Measurements from ENCODE around the gene TEKT5. TPM values are rescaled to one million over a fixed set of nuclear protein-coding genes. Genes with fewer than 3 reads are reported as not detected.

The TEKT5 gene
- total RNA-seq, 4 donors from 2014 or later, result 0.51 to 0.94 TPM; not detected in 2

- TF ChIP-seq CTCF (IDR thresholded peaks at IDR 0.05; ENCODE audit: low read depth), result no peak
Measured at GRCh38 chr16:10684511-10685151, 10.1 kb downstream of the TEKT5 start.

- TF ChIP-seq CTCF (IDR thresholded peaks at IDR 0.05; ENCODE audit: low read depth), result no peak
Measured at GRCh38 chr16:10683170-10683569, 11.6 kb downstream of the TEKT5 start.

DNA sequence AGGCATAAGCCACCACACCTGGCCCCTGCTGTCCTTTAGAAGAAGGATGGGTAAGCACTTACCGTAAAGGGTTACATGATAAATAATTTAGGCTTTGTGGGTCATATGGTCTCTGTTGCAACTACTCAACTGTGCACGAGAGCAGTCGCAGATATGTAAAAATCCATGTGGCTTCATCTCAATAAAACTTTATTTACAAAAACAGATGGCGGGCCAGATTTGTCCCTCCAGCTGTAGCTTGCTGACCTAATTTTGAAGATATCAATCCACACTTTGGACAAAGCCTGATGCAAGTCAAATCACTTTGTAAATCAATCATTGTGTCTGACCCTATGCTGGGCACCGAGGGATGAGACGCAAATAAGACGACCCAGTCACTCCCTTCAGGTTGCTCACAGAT is 12.1 kb downstream of the TEKT5 start:
- no peak for TF ChIP-seq CTCF (IDR thresholded peaks at IDR 0.05; ENCODE audit: low read depth)

DNA sequence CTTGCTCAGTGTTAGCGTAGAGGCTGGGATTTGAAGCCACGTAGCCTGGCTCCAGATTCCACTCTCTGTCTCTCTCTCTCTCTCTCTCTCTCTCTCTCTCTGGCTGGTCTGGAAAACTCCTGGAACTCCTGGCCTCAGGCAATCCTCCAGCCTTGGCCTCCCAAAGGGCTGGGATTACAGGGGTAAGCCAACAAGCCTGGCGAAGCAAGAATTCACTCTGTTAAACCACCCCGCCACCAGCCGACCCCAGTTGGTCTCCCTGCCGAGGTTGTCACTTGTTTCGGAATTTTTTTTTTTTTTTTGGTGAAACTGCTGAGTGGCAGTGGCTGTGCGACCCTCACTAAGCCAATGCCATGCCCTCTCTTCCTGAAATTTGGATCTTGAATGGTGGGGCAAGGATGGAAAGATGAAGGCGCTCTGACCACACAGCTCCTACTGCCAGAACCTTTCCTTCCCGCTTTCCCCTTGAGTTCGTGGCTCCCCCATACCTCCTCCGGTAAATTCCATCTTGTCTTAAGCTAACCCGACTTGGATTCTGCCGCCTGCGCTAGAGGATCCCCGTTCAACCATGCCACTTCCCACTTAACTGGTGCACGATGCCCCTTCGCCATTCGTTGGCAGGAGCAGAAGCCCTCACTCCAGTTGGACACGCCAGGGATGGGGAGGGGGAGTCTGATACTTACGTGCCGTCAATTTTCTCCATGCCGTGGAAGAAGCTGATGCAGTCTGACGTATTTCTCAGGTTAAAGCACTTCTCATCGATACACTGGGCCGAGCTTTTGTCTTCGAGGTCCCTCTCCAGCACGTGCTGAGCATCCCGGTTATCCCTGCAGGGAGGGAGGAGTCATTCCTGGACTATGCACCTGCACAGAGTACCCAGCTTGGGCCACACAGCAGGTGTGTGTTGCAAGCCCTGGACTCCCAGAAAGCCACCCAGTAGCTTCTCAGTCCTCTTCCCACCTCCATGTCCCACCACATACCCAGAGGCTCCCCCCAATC is 13.1 kb downstream of the TEKT5 start:
- no peak for TF ChIP-seq CTCF (IDR thresholded peaks at IDR 0.05; ENCODE audit: low read depth)

GRCh38 chr16:10679921-10680320 is 14.8 kb downstream of the TEKT5 start:
- TF ChIP-seq CTCF (IDR thresholded peaks at IDR 0.05; ENCODE audit: low read depth), result no peak

- no peak for TF ChIP-seq CTCF (IDR thresholded peaks at IDR 0.05; ENCODE audit: low read depth)
Measured at GRCh38 chr16:10678655-10679054, 16.1 kb downstream of the TEKT5 start.

- TF ChIP-seq CTCF (IDR thresholded peaks at IDR 0.05; ENCODE audit: low read depth), result no peak
Measured at GRCh38 chr16:10676284-10676683, 18.4 kb downstream of the TEKT5 start.

All from subcutaneous adipose tissue (tissue), 4 donors.